ENCODE data around the gene SF3A2. TPM values are rescaled to one million over a fixed set of nuclear protein-coding genes. Genes with fewer than 3 reads are reported as not detected.

Gene SF3A2
- total RNA-seq, 4 donors from 2014 or later = 23.9 to 29.2 (median 26.5) TPM

- Histone ChIP-seq H3K4me1 (peaks cover 0 to 12% of the 10 kb centered on the region in 2 donors), H3K36me3 (no peaks in the 10 kb centered on the region), H3K27me3 (peaks cover 0 to 6% (median 3%) of the 10 kb centered on the region in 3 donors), H3K9me3 (no peaks in the 10 kb centered on the region), H3K27ac (peak within 1 kb of the TSS in 1 of 4 donors; percentile 42), H3K4me3 (peak within 1 kb of the TSS in 3 of 4 donors; percentile 30 to 43 (median 41))
- no peak for TF ChIP-seq CTCF (IDR thresholded peaks at IDR 0.05 in 4 of 5, conservative IDR thresholded peaks at IDR 0.05 in 1 of 5)
- TF ChIP-seq POLR2A (IDR thresholded peaks at IDR 0.05) = no peak
- intact Hi-C loops (cut with DNase I; ENCODE audit: low total_unique reads) = no loop called here
- DNase-seq (peak; percentile 48 to 58), ATAC-seq (peak; percentile 46 to 54)
- in situ Hi-C loops (cut with MboI; ENCODE audit: low sequenced_read_pairs in 4 of 4) = loop anchor here (25.0 kb wide), 1 partner anchor 105 kb away; no protein-coding TSS in a partner anchor
Measured at GRCh38 chr19:2282062-2282861, 45.6 kb downstream of the SF3A2 start, which contains the start of gene PEAK3. Gene PEAK3, minus strand, starts transcription at chr19:2282175. Its CDS starts 1,244 bp downstream, at chr19:2280931.

- Histone ChIP-seq H3K27ac (no peak overlapping the region), H3K4me1 (peaks cover 0 to 12% of the 10 kb centered on the region in 2 donors), H3K27me3 (peaks cover 3 to 9% (median 4%) of the 10 kb centered on the region in 3 donors), H3K4me3 (peak overlapping the region in 2 of 4 donors; percentile 41 to 43), H3K9me3 (no peaks in the 10 kb centered on the region), H3K36me3 (no peaks in the 10 kb centered on the region)
- intact Hi-C loops (cut with DNase I; ENCODE audit: low total_unique reads) = no loop called here
- TF ChIP-seq CTCF (IDR thresholded peaks at IDR 0.05 in 4 of 5, conservative IDR thresholded peaks at IDR 0.05 in 1 of 5) = no peak
- TF ChIP-seq POLR2A (IDR thresholded peaks at IDR 0.05) = no peak
- in situ Hi-C loops (cut with MboI; ENCODE audit: low sequenced_read_pairs in 4 of 4) = loop anchor here (25.0 kb wide), 1 partner anchor 104 kb away; no protein-coding TSS in a partner anchor
- ATAC-seq (no peak), DNase-seq (no peak)
Measured at GRCh38 chr19:2282862-2283237, 46.2 kb downstream of the SF3A2 start.

GRCh38 chr19:2283835-2284507 lies 47.3 kb downstream of the SF3A2 start:
- TF ChIP-seq POLR2A (IDR thresholded peaks at IDR 0.05) (no peak), CTCF (IDR thresholded peaks at IDR 0.05 in 4 of 5, conservative IDR thresholded peaks at IDR 0.05 in 1 of 5) (no peak)
- Histone ChIP-seq H3K4me3 (no peak overlapping the region), H3K36me3 (no peaks in the 10 kb centered on the region), H3K9me3 (no peaks in the 10 kb centered on the region), H3K27ac (no peak overlapping the region), H3K4me1 (peaks cover 0 to 12% of the 10 kb centered on the region in 2 donors), H3K27me3 (peaks cover 5 to 17% (median 15%) of the 10 kb centered on the region in 3 donors)
- DNase-seq = no peak
- in situ Hi-C loops (cut with MboI; ENCODE audit: low sequenced_read_pairs in 4 of 4) = loop anchor here (25.0 kb wide), 1 partner anchor 103 kb away; no protein-coding TSS in a partner anchor
- ATAC-seq = no peak
- intact Hi-C loops (cut with DNase I; ENCODE audit: low total_unique reads) = no loop called here

- intact Hi-C loops (cut with DNase I; ENCODE audit: low total_unique reads) (no loop called here), in situ Hi-C loops (cut with MboI; ENCODE audit: low sequenced_read_pairs in 4 of 4) (loop anchor here (25.0 kb wide), 1 partner anchor 101 kb away; no protein-coding TSS in a partner anchor)
- ATAC-seq = no peak
- TF ChIP-seq CTCF (IDR thresholded peaks at IDR 0.05 in 4 of 5, conservative IDR thresholded peaks at IDR 0.05 in 1 of 5) (no peak), POLR2A (IDR thresholded peaks at IDR 0.05) (no peak)
- H3K36me3 ChIP-seq = no peaks in the 10 kb centered on the region
- DNase-seq = no peak
- H3K9me3 ChIP-seq = no peaks in the 10 kb centered on the region
- no peak overlapping the region for H3K4me3 ChIP-seq
- H3K27ac ChIP-seq = no peak overlapping the region
- H3K4me1 ChIP-seq = peaks cover 2 to 31% of the 10 kb centered on the region in 2 donors
- peaks cover 31 to 43% (median 39%) of the 10 kb centered on the region in 3 donors for H3K27me3 ChIP-seq
Measured at GRCh38 chr19:2286402-2287140, 49.9 kb downstream of the SF3A2 start.

Data from gastrocnemius medialis (tissue), 4 donors.